Activated naive CD4-positive, alpha-beta T cell treated with anti-CD3 and anti-CD28 coated beads, Interleukin-2, amount 50 U/mL, for 24 hours (primary cell): ENCODE results near the gene SLC35B1.
"Not testable (repeated sequence)": the region's sequence is repeated elsewhere in the genome, so short reads cannot be mapped to it uniquely, and the experiment has no call there.

Experiments
- H3K27ac Mint-ChIP-seq: one replicate; pipeline ENCODE4 v1.8.0; 2021; ENCODE audit warnings: mild to moderate bottlenecking, mixed read lengths
- H3K27me3 Mint-ChIP-seq: one replicate; pipeline ENCODE4 v1.8.0; 2021; ENCODE audit warnings: mixed read lengths
- H3K36me3 Mint-ChIP-seq: one replicate; pipeline ENCODE4 v1.8.0; 2021; ENCODE audit warnings: mixed read lengths
- H3K4me1 Mint-ChIP-seq: one replicate; pipeline ENCODE4 v1.8.0; 2021; ENCODE audit warnings: mixed read lengths
- H3K4me3 Mint-ChIP-seq: one replicate; pipeline ENCODE4 v1.8.0; 2021; ENCODE audit warnings: mild to moderate bottlenecking, mixed read lengths
- H3K9me3 Mint-ChIP-seq: one replicate; pipeline ENCODE4 v1.8.0; 2021; ENCODE audit warnings: mixed read lengths

The SLC35B1 gene

GRCh38 chr17:49741692-49742076 lies 33.9 kb upstream of the SLC35B1 start:
- Mint-ChIP-seq H3K4me3 (peak overlapping the region; percentile 86), H3K27ac (peak overlapping the region; percentile 93), H3K4me1 (peaks cover 93% of the 10 kb centered on the region), H3K27me3 (no peaks in the 10 kb centered on the region), H3K9me3 (peaks cover 8% of the 10 kb centered on the region), H3K36me3 (peaks cover 5% of the 10 kb centered on the region)

GRCh38 chr17:49741009-49741691 lies 33.4 kb upstream of the SLC35B1 start:
- H3K36me3 Mint-ChIP-seq, result peaks cover 5% of the 10 kb centered on the region
- H3K27me3 Mint-ChIP-seq, result no peaks in the 10 kb centered on the region
- H3K9me3 Mint-ChIP-seq, result peaks cover 8% of the 10 kb centered on the region
- H3K27ac Mint-ChIP-seq, result peak overlapping the region; percentile 93
- H3K4me1 Mint-ChIP-seq, result peaks cover 93% of the 10 kb centered on the region
- H3K4me3 Mint-ChIP-seq, result peak overlapping the region; percentile 86

- H3K36me3 Mint-ChIP-seq, result peaks cover under 1% of the 10 kb centered on the region
- H3K27me3 Mint-ChIP-seq, result no peaks in the 10 kb centered on the region
- H3K9me3 Mint-ChIP-seq, result no peaks in the 10 kb centered on the region
- peak overlapping the region; percentile 86 for H3K4me3 Mint-ChIP-seq
- H3K27ac Mint-ChIP-seq, result peak overlapping the region; percentile 98
- peaks cover 91% of the 10 kb centered on the region for H3K4me1 Mint-ChIP-seq
Observed at GRCh38 chr17:49739641-49740271, 32.0 kb upstream of the SLC35B1 start.

GRCh38 chr17:49738456-49739163 lies 30.8 kb upstream of the SLC35B1 start:
- Mint-ChIP-seq H3K9me3 (no peaks in the 10 kb centered on the region), H3K4me1 (peaks cover 91% of the 10 kb centered on the region), H3K27me3 (no peaks in the 10 kb centered on the region), H3K4me3 (peak overlapping the region; percentile 86), H3K27ac (peak overlapping the region; percentile 98), H3K36me3 (peaks cover 3% of the 10 kb centered on the region)

GRCh38 chr17:49734515-49735490 lies 27.0 kb upstream of the SLC35B1 start:
- H3K4me3 Mint-ChIP-seq, result no peak overlapping the region
- peak overlapping the region; percentile 87 for H3K27ac Mint-ChIP-seq
- peaks cover 14% of the 10 kb centered on the region for H3K36me3 Mint-ChIP-seq
- no peaks in the 10 kb centered on the region for H3K9me3 Mint-ChIP-seq
- peaks cover 84% of the 10 kb centered on the region for H3K4me1 Mint-ChIP-seq
- no peaks in the 10 kb centered on the region for H3K27me3 Mint-ChIP-seq

- Mint-ChIP-seq H3K4me1 (peaks cover 73% of the 10 kb centered on the region), H3K27me3 (no peaks in the 10 kb centered on the region), H3K4me3 (no peak overlapping the region), H3K27ac (peak overlapping the region; percentile 41), H3K36me3 (peaks cover 19% of the 10 kb centered on the region), H3K9me3 (no peaks in the 10 kb centered on the region)
Observed at GRCh38 chr17:49731435-49731831, 23.7 kb upstream of the SLC35B1 start.

GRCh38 chr17:49730785-49731434 lies 23.1 kb upstream of the SLC35B1 start:
- peaks cover 19% of the 10 kb centered on the region for H3K36me3 Mint-ChIP-seq

GRCh38 chr17:49730078-49730784 lies 22.5 kb upstream of the SLC35B1 start:
- Mint-ChIP-seq H3K9me3 (no peaks in the 10 kb centered on the region), H3K4me3 (no peak overlapping the region), H3K36me3 (peaks cover 24% of the 10 kb centered on the region), H3K4me1 (peaks cover 67% of the 10 kb centered on the region), H3K27ac (no peak overlapping the region), H3K27me3 (no peaks in the 10 kb centered on the region)

More at GRCh38 chr17:49730785-49731434, 23.1 kb upstream of the SLC35B1 start:
- no peak overlapping the region for H3K4me3 Mint-ChIP-seq
- H3K27me3 Mint-ChIP-seq, result no peaks in the 10 kb centered on the region
- peaks cover 68% of the 10 kb centered on the region for H3K4me1 Mint-ChIP-seq
- H3K27ac Mint-ChIP-seq, result peak overlapping the region; percentile 41
- no peaks in the 10 kb centered on the region for H3K9me3 Mint-ChIP-seq

- Mint-ChIP-seq H3K9me3 (no peaks in the 10 kb centered on the region), H3K36me3 (peaks cover 23% of the 10 kb centered on the region), H3K4me1 (peaks cover 70% of the 10 kb centered on the region), H3K4me3 (no peak overlapping the region), H3K27me3 (no peaks in the 10 kb centered on the region), H3K27ac (peak overlapping the region; percentile 42)
Observed at GRCh38 chr17:49729069-49729468, 21.3 kb upstream of the SLC35B1 start.

- no peak overlapping the region for H3K4me3 Mint-ChIP-seq
- H3K36me3 Mint-ChIP-seq, result peaks cover 23% of the 10 kb centered on the region
- peaks cover 69% of the 10 kb centered on the region for H3K4me1 Mint-ChIP-seq
- H3K27me3 Mint-ChIP-seq, result no peaks in the 10 kb centered on the region
- no peaks in the 10 kb centered on the region for H3K9me3 Mint-ChIP-seq
- peak overlapping the region; percentile 42 for H3K27ac Mint-ChIP-seq
Observed at GRCh38 chr17:49728425-49728824, 20.7 kb upstream of the SLC35B1 start.

- Mint-ChIP-seq H3K4me3 (no peak overlapping the region), H3K27ac (no peak overlapping the region), H3K9me3 (no peaks in the 10 kb centered on the region), H3K36me3 (peaks cover 19% of the 10 kb centered on the region), H3K4me1 (peaks cover 60% of the 10 kb centered on the region), H3K27me3 (no peaks in the 10 kb centered on the region)
Observed at GRCh38 chr17:49727380-49727779, 19.6 kb upstream of the SLC35B1 start.

- H3K4me1 Mint-ChIP-seq, result peaks cover 46% of the 10 kb centered on the region
- no peak overlapping the region for H3K4me3 Mint-ChIP-seq
- no peaks in the 10 kb centered on the region for H3K9me3 Mint-ChIP-seq
- H3K36me3 Mint-ChIP-seq, result peaks cover 14% of the 10 kb centered on the region
- H3K27me3 Mint-ChIP-seq, result no peaks in the 10 kb centered on the region
- H3K27ac Mint-ChIP-seq, result peak overlapping the region; percentile 88
Observed at GRCh38 chr17:49725452-49726130, 17.8 kb upstream of the SLC35B1 start.

- peak overlapping the region; percentile 88 for H3K27ac Mint-ChIP-seq
Observed at GRCh38 chr17:49724552-49724951, 16.8 kb upstream of the SLC35B1 start.

GRCh38 chr17:49723423-49723822 lies 15.7 kb upstream of the SLC35B1 start:
- no peak overlapping the region for H3K27ac Mint-ChIP-seq
- no peaks in the 10 kb centered on the region for H3K9me3 Mint-ChIP-seq
- H3K4me3 Mint-ChIP-seq, result no peak overlapping the region
- H3K27me3 Mint-ChIP-seq, result no peaks in the 10 kb centered on the region
- H3K36me3 Mint-ChIP-seq, result peaks cover 11% of the 10 kb centered on the region
- H3K4me1 Mint-ChIP-seq, result peaks cover 30% of the 10 kb centered on the region

More at GRCh38 chr17:49724552-49724951, 16.8 kb upstream of the SLC35B1 start:
- H3K9me3 Mint-ChIP-seq, H3K27me3 Mint-ChIP-seq, H3K4me3 Mint-ChIP-seq: not testable (repeated sequence)
- Mint-ChIP-seq H3K36me3 (peaks cover 14% of the 10 kb centered on the region), H3K4me1 (peaks cover 38% of the 10 kb centered on the region)
